Stomach (tissue), 9 donors: ENCODE results near the gene DCXR. TPM values are rescaled to one million over a fixed set of nuclear protein-coding genes. Genes with fewer than 3 reads are reported as not detected.

Experiments
- DNase-seq, 2 donors: peaks; one replicate each; pipeline versions ENCODE4 v3.0.0 to v3.0.0-alpha.2; 2013 to 2019
- H3K27ac ChIP-seq, 5 donors: fragments of 200-600 bp in 4 of 5; sonication (generic) in 4 of 5; one replicate each; pipeline ENCODE4 v1.5.1; 2013 to 2019; ENCODE audit warnings: mild to moderate bottlenecking in 1 of 5, moderate library complexity in 1 of 5
- H3K27me3 ChIP-seq, 3 donors: fragments of 200-600 bp; sonication (generic); one replicate each; pipeline ENCODE4 v1.5.1; 2017 to 2019; ENCODE audit warnings: mixed run types in 1 of 3
- H3K36me3 ChIP-seq, 4 donors: fragments of 200-600 bp; sonication (generic); 1 replicate in 3 of 4; 2 replicates in 1 of 4; pipeline ENCODE4 v1.5.1; 2016 to 2019
- H3K4me1 ChIP-seq, 4 donors: fragments of 200-600 bp; sonication (generic); one replicate each; pipeline ENCODE4 v1.5.1; 2016 to 2019
- H3K4me3 ChIP-seq, 4 donors: fragments of 200-600 bp; sonication (generic) in 3 of 4; one replicate each; pipeline ENCODE4 v1.5.1; 2016 to 2019; ENCODE audit warnings: mild to moderate bottlenecking in 1 of 4
- H3K9me3 ChIP-seq, 4 donors: fragments of 200-600 bp; sonication (generic); one replicate each; pipeline ENCODE4 v1.5.1; 2016 to 2019
- CTCF ChIP-seq, 7 experiments: fragments of 450-650 bp in 4 of 7; fragments of 200-600 bp in 3 of 7; sonication (generic) in 3 of 7; IDR thresholded peaks; one replicate each; pipeline ENCODE4 v1.5.1; 2016 to 2019; ENCODE audit warnings: antibody characterized with exemption in 7 of 7, control low read depth in 2 of 7, mild to moderate bottlenecking in 1 of 7
- EP300 ChIP-seq: sonication (generic); formaldehyde crosslinking; IDR thresholded peaks from one replicate; pipeline ENCODE4 v1.6.1; 2017; ENCODE audit warnings: antibody characterized with exemption
- POLR2A ChIP-seq, 4 donors: fragments of 450-650 bp; IDR thresholded peaks; one replicate each; pipeline ENCODE4 v1.6.1; 2016; ENCODE audit warnings: antibody characterized with exemption in 4 of 4, control low read depth in 2 of 4, mild to moderate bottlenecking in 1 of 4, moderate library complexity in 1 of 4
- POLR2AphosphoS5 ChIP-seq, 3 donors: sonication (generic); formaldehyde crosslinking; IDR thresholded peaks; one replicate each; pipeline ENCODE4 v1.6.1; 2016; ENCODE audit warnings: antibody characterized with exemption in 3 of 3
- WGBS, 5 donors: extraction: QIAGEN DNeasy Blood & Tissue Kit in 3 of 5; methylation state at CpG; one replicate each; pipeline versions ENCODE4 v1.1.5 to v1.1.7; 2013 to 2018; 5-methylcytosine and 5-hydroxymethylcytosine counted together
- intact Hi-C: fragments of 100-400 bp; cut with DNase I; formaldehyde crosslinking; loops from one replicate; pipeline ENCODE4 v1.15.1; 2023; ENCODE audit warnings: low total_unique reads
- polyA plus RNA-seq, 3 donors: library from polyadenylated mRNA; stranded (reverse); fragments of 200-250 nt; gene quantifications; one replicate each; pipeline ENCODE4 v1.2.3, GENCODE V29; 2013
- total RNA-seq, 5 donors: library from RNA; depleted of rRNA; stranded (reverse); fragments of >200 nt; gene quantifications; one replicate each; pipeline versions ENCODE4 v1.1.0 to v1.2.3, GENCODE V29; 2014 to 2016
- donor health status: healthy with polysubstance abuse.
- donor health status: Bipolar disorder and iron deficiency.
- donor health status: healthy.

The DCXR gene
- total and polyA plus RNA-seq, 8 donors: 11.1 to 461 (median 231) TPM

GRCh38 chr17:82007228-82007494 lies 30.3 kb downstream of the DCXR start:
- Histone ChIP-seq H3K27me3 (no peaks in the 10 kb centered on the region), H3K27ac (no peak overlapping the region), H3K9me3 (no peaks in the 10 kb centered on the region), H3K36me3 (peaks cover 0 to 29% (median 23%) of the 10 kb centered on the region in 4 donors), H3K4me3 (no peak overlapping the region), H3K4me1 (peaks cover 6 to 29% (median 17%) of the 10 kb centered on the region in 4 donors)
- intact Hi-C loops: no loop called here
- TF ChIP-seq POLR2AphosphoS5 (IDR thresholded peaks at IDR 0.05) (no peak), EP300 (no peak), POLR2A (IDR thresholded peaks at IDR 0.05) (no peak), CTCF (IDR thresholded peaks at IDR 0.05) (no peak)
- 83 to 95% (median 88%) methylated on average over 6 of the region's 6 CpGs for WGBS, 5 donors
- DNase-seq: no peak

- H3K4me3 ChIP-seq: no peak overlapping the region
- no peak for TF ChIP-seq POLR2A (IDR thresholded peaks at IDR 0.05)
- TF ChIP-seq CTCF (IDR thresholded peaks at IDR 0.05): no peak
- no peak for TF ChIP-seq POLR2AphosphoS5 (IDR thresholded peaks at IDR 0.05)
- TF ChIP-seq EP300: no peak
- DNase-seq: peak in 1 of 2 donors; percentile 79
- WGBS, 5 donors: 69 to 87% (median 77%) methylated on average over 22 to 24 of the region's 24 CpGs
- H3K9me3 ChIP-seq: no peaks in the 10 kb centered on the region
- intact Hi-C loops: no loop called here
- no peaks in the 10 kb centered on the region for H3K27me3 ChIP-seq
- no peak overlapping the region for H3K27ac ChIP-seq
- H3K4me1 ChIP-seq: peaks cover 6 to 29% (median 17%) of the 10 kb centered on the region in 4 donors
- peaks cover 0 to 24% (median 18%) of the 10 kb centered on the region in 4 donors for H3K36me3 ChIP-seq
These were observed 30.8 kb downstream of the DCXR start for GRCh38 chr17:82006468-82007227.

- Histone ChIP-seq H3K27ac (no peak overlapping the region), H3K36me3 (peaks cover 0 to 16% (median 11%) of the 10 kb centered on the region in 4 donors), H3K9me3 (no peaks in the 10 kb centered on the region), H3K27me3 (no peaks in the 10 kb centered on the region), H3K4me3 (no peak overlapping the region), H3K4me1 (peaks cover 7 to 30% (median 18%) of the 10 kb centered on the region in 4 donors)
- DNase-seq: no peak
- intact Hi-C loops: no loop called here
- TF ChIP-seq CTCF (IDR thresholded peaks at IDR 0.05) (no peak), POLR2AphosphoS5 (IDR thresholded peaks at IDR 0.05) (no peak), EP300 (no peak), POLR2A (IDR thresholded peaks at IDR 0.05) (no peak)
- 86 to 94% (median 92%) methylated on average over 25 to 30 of the region's 30 CpGs for WGBS, 5 donors
These were observed 31.7 kb downstream of the DCXR start for GRCh38 chr17:82005701-82006348.

- Histone ChIP-seq H3K27ac (no peak overlapping the region), H3K9me3 (no peaks in the 10 kb centered on the region), H3K36me3 (peaks cover 0 to 9% (median 7%) of the 10 kb centered on the region in 4 donors), H3K27me3 (no peaks in the 10 kb centered on the region), H3K4me3 (no peak overlapping the region), H3K4me1 (peaks cover 7 to 41% (median 26%) of the 10 kb centered on the region in 4 donors)
- intact Hi-C loops: no loop called here
- TF ChIP-seq EP300 (no peak), CTCF (IDR thresholded peaks at IDR 0.05) (no peak), POLR2AphosphoS5 (IDR thresholded peaks at IDR 0.05) (no peak), POLR2A (IDR thresholded peaks at IDR 0.05) (no peak)
- 86 to 94% (median 92%) methylated on average over 10 to 41 of the region's 41 CpGs for WGBS, 5 donors
- DNase-seq: no peak
These were observed 32.7 kb downstream of the DCXR start for GRCh38 chr17:82004517-82005455.
